Measurements from ENCODE around the gene ZNF618.

ZNF618 gene

DNA sequence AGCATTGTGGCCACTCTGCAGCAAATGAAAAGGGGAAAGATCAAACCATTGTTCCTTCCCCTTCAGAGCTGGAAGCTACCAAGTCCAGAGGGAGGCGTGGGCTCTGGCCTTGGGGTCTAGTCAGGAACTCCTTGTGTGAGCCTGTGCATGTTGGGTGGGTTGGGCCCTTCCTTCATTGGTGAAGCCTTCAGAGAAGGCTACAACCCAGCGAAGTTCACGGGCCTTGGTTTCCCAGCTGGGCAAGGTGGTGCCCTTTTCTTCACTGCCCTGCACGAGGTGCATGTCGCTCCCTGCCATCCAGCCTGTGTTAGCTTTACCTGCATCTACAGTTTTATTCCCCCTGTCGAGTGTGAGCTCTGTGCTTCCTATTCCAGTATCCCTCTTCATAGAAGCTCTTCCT is 84.7 kb downstream of the ZNF618 start:
- no peak for DNase-seq
- H3K27me3 ChIP-seq (replicated peaks; ENCODE audit: control insufficient read depth, insufficient read depth, low read length, poor library complexity, severe bottlenecking): no peaks in the 10 kb centered on the region
- no peak overlapping the region for H3K27ac ChIP-seq (ENCODE audit: insufficient read depth, low read length, poor library complexity, severe bottlenecking)
- no peaks in the 10 kb centered on the region for H3K9me3 ChIP-seq (ENCODE audit: control insufficient read depth, low read length)
- no peaks in the 10 kb centered on the region for H3K4me1 ChIP-seq (ENCODE audit: control insufficient read depth, insufficient read depth, low read length, poor library complexity, severe bottlenecking)
- H3K4me3 ChIP-seq (ENCODE audit: insufficient read depth, low read depth, low read length, poor library complexity, severe bottlenecking): no peak overlapping the region
- H3K36me3 ChIP-seq (ENCODE audit: control insufficient read depth, insufficient read depth, low read length): no peaks in the 10 kb centered on the region

- no peak overlapping the region for H3K27ac ChIP-seq (ENCODE audit: insufficient read depth, low read length, poor library complexity, severe bottlenecking)
- no peaks in the 10 kb centered on the region for H3K36me3 ChIP-seq (ENCODE audit: control insufficient read depth, insufficient read depth, low read length)
- H3K27me3 ChIP-seq (replicated peaks; ENCODE audit: control insufficient read depth, insufficient read depth, low read length, poor library complexity, severe bottlenecking): no peaks in the 10 kb centered on the region
- H3K9me3 ChIP-seq (ENCODE audit: control insufficient read depth, low read length): no peaks in the 10 kb centered on the region
- no peak overlapping the region for H3K4me3 ChIP-seq (ENCODE audit: insufficient read depth, low read depth, low read length, poor library complexity, severe bottlenecking)
- H3K4me1 ChIP-seq (ENCODE audit: control insufficient read depth, insufficient read depth, low read length, poor library complexity, severe bottlenecking): no peaks in the 10 kb centered on the region
- DNase-seq: no peak
These were observed 86.3 kb downstream of the ZNF618 start for GRCh38 chr9:113962396-113962795.

DNA sequence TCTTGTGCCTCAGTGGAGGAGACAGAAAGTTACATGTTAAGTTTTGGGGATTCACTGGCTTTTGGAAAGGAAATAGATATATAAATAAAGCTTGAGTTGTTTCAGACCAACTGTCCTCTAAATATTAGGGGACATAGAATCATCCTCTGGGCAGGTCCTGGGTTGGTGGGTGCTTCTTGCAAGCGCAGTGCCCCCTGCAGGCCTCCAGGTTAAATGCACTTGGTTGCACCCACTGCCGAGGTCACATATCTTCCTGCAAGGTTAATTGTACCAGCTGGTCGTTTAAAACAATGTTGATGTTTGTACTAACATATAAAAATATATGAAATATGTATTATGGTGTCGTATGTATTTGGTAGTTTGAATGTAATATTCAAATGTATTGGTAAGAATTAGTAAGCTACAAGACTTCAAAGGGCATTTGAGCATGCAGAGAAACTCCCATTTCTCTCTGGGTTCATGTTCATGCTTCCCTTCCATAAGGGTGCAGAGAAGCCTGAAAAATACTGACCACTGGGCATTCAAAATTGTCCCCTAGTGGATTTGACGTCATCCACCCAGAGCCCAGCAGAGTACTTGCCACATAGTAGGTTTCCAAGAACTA is 87.0 kb downstream of the ZNF618 start:
- DNase-seq: no peak
- Histone ChIP-seq H3K27me3 (replicated peaks; ENCODE audit: control insufficient read depth, insufficient read depth, low read length, poor library complexity, severe bottlenecking) (no peaks in the 10 kb centered on the region), H3K27ac (ENCODE audit: insufficient read depth, low read length, poor library complexity, severe bottlenecking) (no peak overlapping the region), H3K9me3 (ENCODE audit: control insufficient read depth, low read length) (no peaks in the 10 kb centered on the region), H3K4me3 (ENCODE audit: insufficient read depth, low read depth, low read length, poor library complexity, severe bottlenecking) (no peak overlapping the region), H3K36me3 (ENCODE audit: control insufficient read depth, insufficient read depth, low read length) (no peaks in the 10 kb centered on the region), H3K4me1 (ENCODE audit: control insufficient read depth, insufficient read depth, low read length, poor library complexity, severe bottlenecking) (no peaks in the 10 kb centered on the region)

DNA sequence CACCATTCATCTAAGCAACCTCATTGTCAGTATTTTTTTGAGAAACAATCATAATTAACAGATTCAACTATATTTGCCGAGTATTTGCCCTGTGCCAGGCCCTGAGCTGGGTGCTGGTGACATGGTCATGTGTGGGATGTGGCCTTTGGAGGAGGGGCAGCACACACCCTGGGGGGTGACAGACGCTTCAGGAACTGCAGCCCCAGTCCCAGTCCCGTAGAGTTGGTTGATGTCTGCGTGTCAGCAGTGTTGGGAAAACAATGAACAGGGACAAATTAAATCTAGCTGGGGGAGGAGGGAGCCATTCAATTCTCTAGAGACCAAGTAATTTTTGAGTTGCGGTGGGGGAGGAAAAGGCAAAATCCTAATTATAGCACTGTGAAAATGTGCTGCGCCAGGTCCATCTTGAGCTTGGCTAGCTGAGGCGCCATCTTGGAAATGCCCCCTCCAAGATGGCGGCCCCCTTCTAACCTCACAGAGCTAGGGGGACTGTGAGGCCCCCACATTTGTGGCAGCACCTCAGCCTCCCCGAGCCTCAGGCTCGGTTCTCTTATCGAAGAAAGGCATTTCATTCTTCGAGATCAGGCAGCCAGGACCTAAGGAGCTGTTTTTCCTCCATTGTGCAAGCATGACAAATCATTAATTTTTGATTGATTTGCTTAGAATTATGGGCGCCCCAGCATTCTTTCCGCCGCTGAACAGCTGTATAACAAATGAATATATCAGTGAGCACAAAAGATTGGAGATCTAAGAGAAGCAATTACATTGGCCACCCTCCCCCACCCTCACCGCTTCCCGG is 87.8 kb downstream of the ZNF618 start:
- no peak overlapping the region for H3K27ac ChIP-seq (ENCODE audit: insufficient read depth, low read length, poor library complexity, severe bottlenecking)
- no peaks in the 10 kb centered on the region for H3K27me3 ChIP-seq (replicated peaks; ENCODE audit: control insufficient read depth, insufficient read depth, low read length, poor library complexity, severe bottlenecking)
- H3K4me3 ChIP-seq (ENCODE audit: insufficient read depth, low read depth, low read length, poor library complexity, severe bottlenecking): no peak overlapping the region
- H3K4me1 ChIP-seq (ENCODE audit: control insufficient read depth, insufficient read depth, low read length, poor library complexity, severe bottlenecking): no peaks in the 10 kb centered on the region
- H3K36me3 ChIP-seq (ENCODE audit: control insufficient read depth, insufficient read depth, low read length): no peaks in the 10 kb centered on the region
- H3K9me3 ChIP-seq (ENCODE audit: control insufficient read depth, low read length): no peaks in the 10 kb centered on the region
- no peak for DNase-seq

DNA sequence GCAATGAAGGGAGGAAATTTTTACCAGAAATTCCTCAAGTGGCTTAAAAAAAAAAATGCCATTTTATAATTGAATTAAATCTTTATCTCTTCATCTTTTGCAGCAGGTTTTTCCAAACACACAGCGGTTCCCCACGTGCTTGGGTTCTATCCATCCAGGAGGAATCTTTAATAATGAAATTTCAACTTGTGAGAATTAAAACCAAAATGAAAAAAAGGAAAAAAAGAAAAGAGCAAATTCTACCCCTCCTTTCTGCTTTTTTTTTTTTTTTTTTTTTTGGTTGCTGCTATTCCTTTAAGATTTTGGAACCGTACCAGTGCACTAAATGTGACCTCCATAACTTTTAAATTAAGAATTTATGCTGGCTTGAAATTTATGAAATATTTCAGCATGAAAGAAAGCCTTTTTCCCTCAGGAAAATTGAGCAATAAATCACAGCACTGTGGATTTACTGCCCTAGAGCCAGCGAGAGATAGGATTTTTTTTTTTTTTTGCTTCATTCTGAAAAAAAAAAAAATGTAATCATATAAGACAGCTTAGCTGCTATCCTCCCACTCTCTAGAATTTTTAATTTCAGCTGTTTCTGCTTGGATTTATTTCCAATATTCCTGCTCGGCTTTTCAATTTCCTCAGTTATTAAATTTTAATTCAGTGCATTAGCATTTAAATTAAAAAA is 88.5 kb downstream of the ZNF618 start:
- DNase-seq: no peak

GRCh38 chr9:113966394-113966793 is 90.3 kb downstream of the ZNF618 start:
- Histone ChIP-seq H3K4me3 (ENCODE audit: insufficient read depth, low read depth, low read length, poor library complexity, severe bottlenecking) (no peak overlapping the region), H3K4me1 (ENCODE audit: control insufficient read depth, insufficient read depth, low read length, poor library complexity, severe bottlenecking) (no peaks in the 10 kb centered on the region), H3K27ac (ENCODE audit: insufficient read depth, low read length, poor library complexity, severe bottlenecking) (no peak overlapping the region), H3K27me3 (replicated peaks; ENCODE audit: control insufficient read depth, insufficient read depth, low read length, poor library complexity, severe bottlenecking) (no peaks in the 10 kb centered on the region), H3K9me3 (ENCODE audit: control insufficient read depth, low read length) (no peaks in the 10 kb centered on the region), H3K36me3 (ENCODE audit: control insufficient read depth, insufficient read depth, low read length) (no peaks in the 10 kb centered on the region)
- no peak for DNase-seq

More for the DNA sequence above, 88.5 kb downstream of the ZNF618 start:
- Histone ChIP-seq H3K36me3 (ENCODE audit: control insufficient read depth, insufficient read depth, low read length) (no peaks in the 10 kb centered on the region), H3K9me3 (ENCODE audit: control insufficient read depth, low read length) (no peaks in the 10 kb centered on the region), H3K4me3 (ENCODE audit: insufficient read depth, low read depth, low read length, poor library complexity, severe bottlenecking) (no peak overlapping the region), H3K4me1 (ENCODE audit: control insufficient read depth, insufficient read depth, low read length, poor library complexity, severe bottlenecking) (no peaks in the 10 kb centered on the region), H3K27me3 (replicated peaks; ENCODE audit: control insufficient read depth, insufficient read depth, low read length, poor library complexity, severe bottlenecking) (no peaks in the 10 kb centered on the region), H3K27ac (ENCODE audit: insufficient read depth, low read length, poor library complexity, severe bottlenecking) (no peak overlapping the region)

DNA sequence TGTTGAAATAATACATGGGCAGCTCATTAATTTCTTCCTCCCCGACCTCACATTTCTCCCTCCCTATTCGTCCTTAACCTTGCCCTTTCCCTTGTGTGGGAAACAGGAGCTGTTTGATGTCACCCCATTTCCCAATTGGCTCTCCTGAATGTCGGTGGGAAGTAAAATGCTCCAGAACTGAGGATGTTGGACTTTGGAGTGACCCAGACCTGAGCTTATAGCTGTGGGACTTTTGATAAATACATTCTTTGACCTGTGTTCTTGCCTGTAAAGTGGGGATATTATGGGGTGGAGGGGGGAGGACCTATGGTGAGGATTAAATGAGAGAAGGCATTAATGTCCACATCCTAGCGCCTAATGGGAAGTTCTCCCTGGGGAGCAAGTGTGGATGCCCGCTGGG is 91.3 kb downstream of the ZNF618 start:
- H3K27ac ChIP-seq (ENCODE audit: insufficient read depth, low read length, poor library complexity, severe bottlenecking): no peak overlapping the region
- no peak for DNase-seq
- no peaks in the 10 kb centered on the region for H3K9me3 ChIP-seq (ENCODE audit: control insufficient read depth, low read length)
- no peak overlapping the region for H3K4me3 ChIP-seq (ENCODE audit: insufficient read depth, low read depth, low read length, poor library complexity, severe bottlenecking)
- no peaks in the 10 kb centered on the region for H3K36me3 ChIP-seq (ENCODE audit: control insufficient read depth, insufficient read depth, low read length)
- H3K4me1 ChIP-seq (ENCODE audit: control insufficient read depth, insufficient read depth, low read length, poor library complexity, severe bottlenecking): no peaks in the 10 kb centered on the region
- no peaks in the 10 kb centered on the region for H3K27me3 ChIP-seq (replicated peaks; ENCODE audit: control insufficient read depth, insufficient read depth, low read length, poor library complexity, severe bottlenecking)

GRCh38 chr9:113969343-113969742 is 93.2 kb downstream of the ZNF618 start:
- H3K27me3 ChIP-seq (replicated peaks; ENCODE audit: control insufficient read depth, insufficient read depth, low read length, poor library complexity, severe bottlenecking): no peaks in the 10 kb centered on the region
- no peaks in the 10 kb centered on the region for H3K9me3 ChIP-seq (ENCODE audit: control insufficient read depth, low read length)
- no peak overlapping the region for H3K4me3 ChIP-seq (ENCODE audit: insufficient read depth, low read depth, low read length, poor library complexity, severe bottlenecking)
- no peak for DNase-seq
- H3K36me3 ChIP-seq (ENCODE audit: control insufficient read depth, insufficient read depth, low read length): no peaks in the 10 kb centered on the region
- no peak overlapping the region for H3K27ac ChIP-seq (ENCODE audit: insufficient read depth, low read length, poor library complexity, severe bottlenecking)
- no peaks in the 10 kb centered on the region for H3K4me1 ChIP-seq (ENCODE audit: control insufficient read depth, insufficient read depth, low read length, poor library complexity, severe bottlenecking)

- H3K4me1 ChIP-seq (ENCODE audit: control insufficient read depth, insufficient read depth, low read length, poor library complexity, severe bottlenecking): no peaks in the 10 kb centered on the region
- no peaks in the 10 kb centered on the region for H3K27me3 ChIP-seq (replicated peaks; ENCODE audit: control insufficient read depth, insufficient read depth, low read length, poor library complexity, severe bottlenecking)
- no peak for DNase-seq
- H3K9me3 ChIP-seq (ENCODE audit: control insufficient read depth, low read length): no peaks in the 10 kb centered on the region
- H3K36me3 ChIP-seq (ENCODE audit: control insufficient read depth, insufficient read depth, low read length): no peaks in the 10 kb centered on the region
- no peak overlapping the region for H3K4me3 ChIP-seq (ENCODE audit: insufficient read depth, low read depth, low read length, poor library complexity, severe bottlenecking)
- H3K27ac ChIP-seq (ENCODE audit: insufficient read depth, low read length, poor library complexity, severe bottlenecking): no peak overlapping the region
These were observed 97.1 kb downstream of the ZNF618 start for GRCh38 chr9:113973226-113973625.

- Histone ChIP-seq H3K9me3 (ENCODE audit: control insufficient read depth, low read length) (no peaks in the 10 kb centered on the region), H3K4me3 (ENCODE audit: insufficient read depth, low read depth, low read length, poor library complexity, severe bottlenecking) (no peak overlapping the region), H3K27ac (ENCODE audit: insufficient read depth, low read length, poor library complexity, severe bottlenecking) (no peak overlapping the region), H3K4me1 (ENCODE audit: control insufficient read depth, insufficient read depth, low read length, poor library complexity, severe bottlenecking) (no peaks in the 10 kb centered on the region), H3K36me3 (ENCODE audit: control insufficient read depth, insufficient read depth, low read length) (no peaks in the 10 kb centered on the region), H3K27me3 (replicated peaks; ENCODE audit: control insufficient read depth, insufficient read depth, low read length, poor library complexity, severe bottlenecking) (no peaks in the 10 kb centered on the region)
- DNase-seq: no peak
These were observed 97.9 kb downstream of the ZNF618 start for GRCh38 chr9:113973963-113974413.

Data from effector memory CD4-positive, alpha-beta T cell (primary cell).